ENCODE results near the gene RPL3.

The RPL3 gene

GRCh38 chr22:39289975-39290720, 29.3 kb downstream of the RPL3 start:
- DNase-seq = no peak
- in situ Hi-C loops (cut with MboI; ENCODE audit: low pct_unique_long_range_greater_than_20kb, low sequenced_read_pairs) = no loop called here

- in situ Hi-C loops (cut with MboI; ENCODE audit: low pct_unique_long_range_greater_than_20kb, low sequenced_read_pairs) = no loop called here
- no peak for DNase-seq
These were observed 29.9 kb downstream of the RPL3 start for GRCh38 chr22:39289533-39289932.

GRCh38 chr22:39288135-39288898, 31.1 kb downstream of the RPL3 start:
- in situ Hi-C loops (cut with MboI; ENCODE audit: low pct_unique_long_range_greater_than_20kb, low sequenced_read_pairs) = no loop called here
- no peak for DNase-seq

- peak; percentile 75 for DNase-seq
- in situ Hi-C loops (cut with MboI; ENCODE audit: low pct_unique_long_range_greater_than_20kb, low sequenced_read_pairs) = no loop called here
These were observed 32.2 kb downstream of the RPL3 start for GRCh38 chr22:39287076-39287725.

GRCh38 chr22:39284983-39285382, 34.4 kb downstream of the RPL3 start:
- in situ Hi-C loops (cut with MboI; ENCODE audit: low pct_unique_long_range_greater_than_20kb, low sequenced_read_pairs) = no loop called here
- DNase-seq = no peak

GRCh38 chr22:39284142-39284980, 35.1 kb downstream of the RPL3 start:
- no peak for DNase-seq
- in situ Hi-C loops (cut with MboI; ENCODE audit: low pct_unique_long_range_greater_than_20kb, low sequenced_read_pairs) = no loop called here

GRCh38 chr22:39283322-39284141, 35.9 kb downstream of the RPL3 start:
- DNase-seq = no peak
- in situ Hi-C loops (cut with MboI; ENCODE audit: low pct_unique_long_range_greater_than_20kb, low sequenced_read_pairs) = no loop called here

GRCh38 chr22:39282645-39283321, 36.6 kb downstream of the RPL3 start:
- in situ Hi-C loops (cut with MboI; ENCODE audit: low pct_unique_long_range_greater_than_20kb, low sequenced_read_pairs) = no loop called here
- DNase-seq = no peak

- in situ Hi-C loops (cut with MboI; ENCODE audit: low pct_unique_long_range_greater_than_20kb, low sequenced_read_pairs) = no loop called here
- DNase-seq = no peak
These were observed 38.3 kb downstream of the RPL3 start for GRCh38 chr22:39281126-39281525.

GRCh38 chr22:39280250-39280649, 39.2 kb downstream of the RPL3 start:
- no peak for DNase-seq
- in situ Hi-C loops (cut with MboI; ENCODE audit: low pct_unique_long_range_greater_than_20kb, low sequenced_read_pairs) = no loop called here

GRCh38 chr22:39279170-39279850, 40.1 kb downstream of the RPL3 start:
- DNase-seq = no peak
- in situ Hi-C loops (cut with MboI; ENCODE audit: low pct_unique_long_range_greater_than_20kb, low sequenced_read_pairs) = no loop called here

GRCh38 chr22:39278040-39278439, 41.4 kb downstream of the RPL3 start:
- in situ Hi-C loops (cut with MboI; ENCODE audit: low pct_unique_long_range_greater_than_20kb, low sequenced_read_pairs) = no loop called here
- no peak for DNase-seq

GRCh38 chr22:39277142-39277607, 42.2 kb downstream of the RPL3 start:
- no peak for DNase-seq
- in situ Hi-C loops (cut with MboI; ENCODE audit: low pct_unique_long_range_greater_than_20kb, low sequenced_read_pairs) = no loop called here

- no peak for DNase-seq
- in situ Hi-C loops (cut with MboI; ENCODE audit: low pct_unique_long_range_greater_than_20kb, low sequenced_read_pairs) = no loop called here
These were observed 42.8 kb downstream of the RPL3 start for GRCh38 chr22:39276440-39277141.

GRCh38 chr22:39275814-39276439, 43.5 kb downstream of the RPL3 start:
- in situ Hi-C loops (cut with MboI; ENCODE audit: low pct_unique_long_range_greater_than_20kb, low sequenced_read_pairs) = no loop called here
- no peak for DNase-seq
